NCI-H1436 treated with DMSO at 0.1 percent for 48 hours (cell line): Measurements from ENCODE around the gene EHHADH.

ENCODE experiments used
- DNase-seq: peaks from one replicate; lab custom pipeline; 2025; lab: John Stamatoyannopoulos, UW

EHHADH gene

GRCh38 chr3:185197068-185197467, 56.8 kb downstream of the EHHADH start:
- DNase-seq = no peak

GRCh38 chr3:185195652-185196051, 58.2 kb downstream of the EHHADH start:
- no peak for DNase-seq

GRCh38 chr3:185188816-185189215, 65.0 kb downstream of the EHHADH start:
- DNase-seq = peak; percentile 58

- no peak for DNase-seq
Observed at GRCh38 chr3:185187391-185187790, 66.5 kb downstream of the EHHADH start.

- DNase-seq = no peak
Observed at GRCh38 chr3:185176750-185177359, 77.0 kb downstream of the EHHADH start.

GRCh38 chr3:185175370-185175987, 78.4 kb downstream of the EHHADH start:
- no peak for DNase-seq

GRCh38 chr3:185172086-185173049, 81.5 kb downstream of the EHHADH start:
- DNase-seq = no peak

GRCh38 chr3:185164428-185165217, 89.2 kb downstream of the EHHADH start:
- DNase-seq = no peak

GRCh38 chr3:185162634-185163033, 91.2 kb downstream of the EHHADH start:
- DNase-seq = no peak

GRCh38 chr3:185161761-185162160, 92.1 kb downstream of the EHHADH start:
- no peak for DNase-seq

GRCh38 chr3:185157347-185157746, 96.5 kb downstream of the EHHADH start:
- no peak for DNase-seq

GRCh38 chr3:185155678-185156077, 98.2 kb downstream of the EHHADH start:
- DNase-seq = no peak

GRCh38 chr3:185153861-185154629, 99.8 kb downstream of the EHHADH start:
- DNase-seq = no peak

GRCh38 chr3:185153171-185153771, 100.6 kb downstream of the EHHADH start:
- no peak for DNase-seq

GRCh38 chr3:185152410-185153170, 101.3 kb downstream of the EHHADH start, which contains the start of gene C3orf70:
Gene C3orf70, minus strand, starts transcription at chr3:185153060. Its CDS starts 237 bp downstream, at chr3:185152823.
- DNase-seq = no peak

GRCh38 chr3:185151964-185152409, 101.9 kb downstream of the EHHADH start:
- DNase-seq = no peak

- no peak for DNase-seq
Observed at GRCh38 chr3:185151101-185151963, 102.5 kb downstream of the EHHADH start.

- no peak for DNase-seq
Observed at GRCh38 chr3:185150561-185150960, 103.3 kb downstream of the EHHADH start.

- no peak for DNase-seq
Observed at GRCh38 chr3:185149591-185149990, 104.3 kb downstream of the EHHADH start.
